BJ (cell line): Measurements from ENCODE around the gene STOX2. TPM values are rescaled to one million over a fixed set of nuclear protein-coding genes. Genes with fewer than 3 reads are reported as not detected.

Experiments
- CTCF ChIA-PET: fragments of 350-600 bp; formaldehyde crosslinking; extraction: SDS; loops from one replicate; lab custom pipeline; 2021; ENCODE audit warnings: antibody characterized with exemption, inconsistent platforms; lab: Yijun Ruan, JAX
- POLR2A ChIA-PET: fragments of 300-600 bp; sonication (Branson Sonifier 250); formaldehyde crosslinking; extraction: SDS; loops from one replicate; lab custom pipeline; 2021; ENCODE audit warnings: antibody characterized with exemption; lab: Charles Lee
- DNase-seq: peaks from one replicate; pipeline ENCODE4 v3.0.0-alpha.2; 2011; ENCODE audit warnings: low read depth
- H3K27me3 ChIP-seq: 2 replicates; pipeline ENCODE4 v1.6.0; 2011; ENCODE audit warnings: low read length; ENCODE audit not compliant: control insufficient read depth, insufficient read depth
- H3K36me3 ChIP-seq: 2 replicates; pipeline ENCODE4 v1.5.1; 2011; ENCODE audit warnings: low read length; ENCODE audit not compliant: control insufficient read depth, insufficient read depth
- H3K4me3 ChIP-seq: 2 replicates; pipeline ENCODE4 v1.5.1; 2011; ENCODE audit warnings: low read depth, mild to moderate bottlenecking, control low read depth, low read length
- CTCF ChIP-seq: IDR thresholded peaks from 2 replicates; pipeline ENCODE4 v1.5.1; 2011; ENCODE audit warnings: low read depth, mild to moderate bottlenecking, control low read depth, inconsistent platforms, low read length, moderate library complexity; ENCODE audit not compliant: insufficient read depth
- polyA plus RNA-seq: library from polyadenylated mRNA; depleted of rRNA; stranded (reverse); fragments of >200 nt; gene quantifications from 2 replicates; pipeline ENCODE4 v1.2.3, GENCODE V29; 2011

The STOX2 gene
- polyA plus RNA-seq, 1 experiment, result 0.27 TPM

GRCh38 chr4:183912585-183912984, 7.5 kb downstream of the STOX2 start:
- ChIA-PET POLR2A (no interaction called here), CTCF (no interaction called here)
- Histone ChIP-seq H3K36me3 (no peaks in the 10 kb centered on the region), H3K27me3 (peaks cover 3% of the 10 kb centered on the region), H3K4me3 (no peak overlapping the region)
- no peak for TF ChIP-seq CTCF
- DNase-seq, result no peak

- no peak for DNase-seq
- no peak for TF ChIP-seq CTCF
- ChIA-PET CTCF (no interaction called here), POLR2A (no interaction called here)
- Histone ChIP-seq H3K4me3 (no peak overlapping the region), H3K36me3 (no peaks in the 10 kb centered on the region), H3K27me3 (no peaks in the 10 kb centered on the region)
Measured at GRCh38 chr4:183915976-183916375, 10.9 kb downstream of the STOX2 start.

- H3K36me3 ChIP-seq, result no peaks in the 10 kb centered on the region
- POLR2A ChIA-PET, result no interaction called here
- no peaks in the 10 kb centered on the region for H3K27me3 ChIP-seq
- H3K4me3 ChIP-seq, result no peak overlapping the region
- DNase-seq, result no peak
- no peak for TF ChIP-seq CTCF
- CTCF ChIA-PET, result interaction anchor here (0.6 kb wide), 1 partner anchor 54 kb away, joined by 3 read pairs; no protein-coding TSS in a partner anchor
Measured at GRCh38 chr4:183918696-183919095, 13.6 kb downstream of the STOX2 start.

GRCh38 chr4:183919141-183919540, 14.0 kb downstream of the STOX2 start:
- Histone ChIP-seq H3K27me3 (no peaks in the 10 kb centered on the region), H3K36me3 (no peaks in the 10 kb centered on the region), H3K4me3 (no peak overlapping the region)
- ChIA-PET CTCF (no interaction called here), POLR2A (no interaction called here)
- TF ChIP-seq CTCF, result no peak
- DNase-seq, result no peak

GRCh38 chr4:183920512-183920911, 15.4 kb downstream of the STOX2 start:
- ChIA-PET POLR2A (no interaction called here), CTCF (no interaction called here)
- no peak for TF ChIP-seq CTCF
- Histone ChIP-seq H3K27me3 (no peaks in the 10 kb centered on the region), H3K36me3 (no peaks in the 10 kb centered on the region), H3K4me3 (no peak overlapping the region)
- DNase-seq, result no peak
